Naive thymus-derived CD4-positive, alpha-beta T cell (primary cell): ENCODE measurements around the gene SHB. TPM values are rescaled to one million over a fixed set of nuclear protein-coding genes. Genes with fewer than 3 reads are reported as not detected.

ENCODE experiments used
- ATAC-seq: fragments of 150-1000 bp; cut with Tn5 transposase; 2 replicates; pipeline ENCODE4 v1.10.0; 2021; ENCODE audit warnings: mild to moderate bottlenecking, moderate library complexity
- CTCF ChIA-PET: fragments of 350-600 bp; sonication (Branson Sonifier 250); formaldehyde crosslinking; loops from one replicate; lab custom pipeline; 2021; ENCODE audit warnings: antibody characterized with exemption; lab: Charles Lee
- POLR2A ChIA-PET: fragments of 350-600 bp; sonication (Branson Sonifier 250); formaldehyde crosslinking; loops from one replicate; lab custom pipeline; 2021; ENCODE audit warnings: antibody characterized with exemption, inconsistent platforms; lab: Charles Lee
- DNase-seq, 9 donors: peaks; one replicate each; pipeline versions ENCODE4 v3.0.0 to v3.0.0-alpha.2; 2020 to 2022; ENCODE audit warnings: mixed read lengths in 1 of 9
- H3K27ac ChIP-seq: one replicate; pipeline ENCODE4 v1.7.0; 2013; ENCODE audit warnings: mild to moderate bottlenecking, low read depth, low read length, moderate library complexity
- H3K27me3 ChIP-seq, 2 donors: one replicate each; pipeline ENCODE4 v1.7.0; 2013; ENCODE audit warnings: low read length in 2 of 2, mild to moderate bottlenecking in 2 of 2, moderate library complexity in 2 of 2; ENCODE audit not compliant: control insufficient read depth in 2 of 2, insufficient read depth in 2 of 2
- H3K36me3 ChIP-seq, 3 experiments: 1 replicate in 2 of 3; 2 replicates in 1 of 3; pipeline ENCODE4 v1.7.0; 2013; ENCODE audit warnings: low read length in 3 of 3, mild to moderate bottlenecking in 3 of 3, moderate library complexity in 1 of 3; ENCODE audit not compliant: insufficient read depth in 3 of 3, control insufficient read depth in 2 of 3
- H3K4me1 ChIP-seq, 2 donors: one replicate each; pipeline ENCODE4 v1.7.0; 2013; ENCODE audit warnings: low read length in 2 of 2, mild to moderate bottlenecking in 2 of 2, moderate library complexity in 1 of 2; ENCODE audit not compliant: control insufficient read depth in 2 of 2, insufficient read depth in 2 of 2
- H3K4me3 ChIP-seq: 2 replicates; pipeline ENCODE4 v1.7.0; 2013; ENCODE audit warnings: mild to moderate bottlenecking, low read length
- H3K9me3 ChIP-seq, 3 experiments: 1 replicate in 2 of 3; 2 replicates in 1 of 3; pipeline ENCODE4 v1.7.0; 2013; ENCODE audit warnings: low read length in 3 of 3; ENCODE audit not compliant: control insufficient read depth in 2 of 3
- H3K27ac Mint-ChIP-seq, 9 donors: one replicate each; pipeline ENCODE4 v1.8.0; 2020 to 2022; ENCODE audit warnings: mixed read lengths in 9 of 9, mild to moderate bottlenecking in 8 of 9, moderate library complexity in 5 of 9, inconsistent platforms in 2 of 9
- H3K27me3 Mint-ChIP-seq, 5 donors: one replicate each; pipeline ENCODE4 v1.8.0; 2021 to 2022; ENCODE audit warnings: mixed read lengths in 5 of 5, mild to moderate bottlenecking in 1 of 5
- H3K36me3 Mint-ChIP-seq, 5 donors: one replicate each; pipeline ENCODE4 v1.8.0; 2020 to 2022; ENCODE audit warnings: mixed read lengths in 5 of 5, mild to moderate bottlenecking in 3 of 5, inconsistent platforms in 1 of 5
- H3K4me1 Mint-ChIP-seq, 7 donors: one replicate each; pipeline ENCODE4 v1.8.0; 2020 to 2022; ENCODE audit warnings: mixed read lengths in 7 of 7, mild to moderate bottlenecking in 3 of 7, inconsistent platforms in 1 of 7
- H3K4me3 Mint-ChIP-seq, 10 donors: one replicate each; pipeline ENCODE4 v1.8.0; 2020 to 2022; ENCODE audit warnings: mild to moderate bottlenecking in 10 of 10, mixed read lengths in 10 of 10, moderate library complexity in 6 of 10, inconsistent platforms in 2 of 10
- H3K9me3 Mint-ChIP-seq, 11 donors: one replicate each; pipeline ENCODE4 v1.8.0; 2020 to 2022; ENCODE audit warnings: mixed read lengths in 11 of 11, mild to moderate bottlenecking in 4 of 11, inconsistent platforms in 1 of 11, moderate library complexity in 1 of 11
- intact Hi-C, 2 donors: fragments of 100-400 bp; cut with micrococcal nuclease; formaldehyde crosslinking; loops; one replicate each; pipeline ENCODE4 v1.15.1; 2023
- polyA plus RNA-seq, 2 donors: library from polyadenylated mRNA; unstranded; fragments of 300-500 nt; fragmentation: Illumina TruSeq; gene quantifications; one replicate each; pipeline ENCODE4 v1.2.3, GENCODE V29; 2021
- total RNA-seq, 6 experiments: library from RNA in 5 of 6; stranded (reverse) in 5 of 6; gene quantifications; 1 replicate in 5 of 6; 2 replicates in 1 of 6; pipeline ENCODE4 v1.2.3 and lab custom pipeline; 2021 to 2026

SHB gene
- total and polyA plus RNA-seq, 7 experiments from 2014 or later = 0.15 to 2.0 (median 0.68) TPM

DNA sequence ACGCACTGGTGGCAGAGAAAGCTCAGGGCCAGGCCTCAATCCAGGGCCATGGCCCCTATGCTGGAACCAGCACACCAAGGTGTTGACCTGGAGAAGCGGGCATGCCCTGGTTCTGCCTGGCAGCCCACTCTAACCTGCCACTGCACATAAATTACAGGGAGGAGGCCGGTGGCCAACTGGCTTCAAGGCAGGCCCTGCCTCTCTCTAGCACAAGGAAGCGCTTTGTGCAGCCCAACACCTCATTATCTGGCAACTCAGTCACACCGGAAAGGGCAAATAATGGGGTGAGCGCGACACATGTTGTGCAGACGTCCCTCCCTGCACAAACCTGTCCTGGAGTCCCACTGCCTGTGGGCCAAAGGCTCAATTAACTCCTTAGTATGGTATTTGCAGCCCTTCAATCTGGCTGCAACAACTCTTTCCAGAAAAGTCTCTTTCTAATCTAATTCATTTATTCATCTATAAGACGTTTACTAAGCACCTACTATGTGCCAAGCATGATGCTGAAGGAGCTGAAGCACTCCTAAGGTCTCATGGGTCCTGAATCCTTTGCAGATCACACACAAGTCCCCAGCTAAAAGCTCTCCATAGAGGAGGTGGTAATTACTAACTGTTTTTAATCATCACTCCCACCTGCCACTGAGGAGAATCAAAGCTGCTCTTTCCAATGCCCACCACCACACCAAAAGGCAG lies 24.9 kb downstream of the SHB start:
- Histone ChIP-seq H3K27ac (no peak overlapping the region), H3K4me1 (no peaks in the 10 kb centered on the region), H3K36me3 (no peaks in the 10 kb centered on the region), H3K9me3 (no peaks in the 10 kb centered on the region), H3K4me3 (no peak overlapping the region), H3K27me3 (no peaks in the 10 kb centered on the region)
- intact Hi-C loops = no loop called here
- no peak overlapping the region for H3K27ac Mint-ChIP-seq
- ATAC-seq (no peak), DNase-seq (no peak)
- ChIA-PET CTCF (no interaction called here), POLR2A (no interaction called here)
- H3K9me3 Mint-ChIP-seq = no peaks in the 10 kb centered on the region
- no peaks in the 10 kb centered on the region for H3K27me3 Mint-ChIP-seq
- no peak overlapping the region for H3K4me3 Mint-ChIP-seq
- no peaks in the 10 kb centered on the region for H3K36me3 Mint-ChIP-seq
- peaks cover 0 to 10% (median 8%) of the 10 kb centered on the region in 7 donors for H3K4me1 Mint-ChIP-seq

GRCh38 chr9:38042626-38043357 lies 26.2 kb downstream of the SHB start:
- DNase-seq (no peak), ATAC-seq (no peak)
- no peaks in the 10 kb centered on the region for H3K36me3 ChIP-seq
- CTCF ChIA-PET = no interaction called here
- H3K27me3 ChIP-seq = no peaks in the 10 kb centered on the region
- Mint-ChIP-seq H3K4me3 (no peak overlapping the region), H3K27me3 (peaks cover 0 to 3% (median 0%) of the 10 kb centered on the region in 5 donors), H3K9me3 (no peaks in the 10 kb centered on the region), H3K4me1 (peaks cover 0 to 7% (median 6%) of the 10 kb centered on the region in 7 donors), H3K27ac (no peak overlapping the region), H3K36me3 (no peaks in the 10 kb centered on the region)
- POLR2A ChIA-PET = no interaction called here
- intact Hi-C loops = no loop called here
- no peaks in the 10 kb centered on the region for H3K9me3 ChIP-seq
- no peak overlapping the region for H3K27ac ChIP-seq
- no peak overlapping the region for H3K4me3 ChIP-seq
- no peaks in the 10 kb centered on the region for H3K4me1 ChIP-seq

GRCh38 chr9:38041564-38042243 lies 27.3 kb downstream of the SHB start:
- H3K36me3 Mint-ChIP-seq = no peaks in the 10 kb centered on the region
- intact Hi-C loops = no loop called here
- H3K4me1 ChIP-seq = no peaks in the 10 kb centered on the region
- peaks cover 0 to 3% (median 0%) of the 10 kb centered on the region in 5 donors for H3K27me3 Mint-ChIP-seq
- ChIA-PET CTCF (no interaction called here), POLR2A (no interaction called here)
- no peak overlapping the region for H3K27ac ChIP-seq
- no peak overlapping the region for H3K27ac Mint-ChIP-seq
- no peak overlapping the region for H3K4me3 Mint-ChIP-seq
- H3K4me3 ChIP-seq = no peak overlapping the region
- no peaks in the 10 kb centered on the region for H3K27me3 ChIP-seq
- no peaks in the 10 kb centered on the region for H3K36me3 ChIP-seq
- no peaks in the 10 kb centered on the region for H3K9me3 ChIP-seq
- H3K9me3 Mint-ChIP-seq = no peaks in the 10 kb centered on the region
- DNase-seq = no peak
- no peak for ATAC-seq
- H3K4me1 Mint-ChIP-seq = no peaks in the 10 kb centered on the region

GRCh38 chr9:38039907-38040682 lies 28.9 kb downstream of the SHB start:
- CTCF ChIA-PET = no interaction called here

DNA sequence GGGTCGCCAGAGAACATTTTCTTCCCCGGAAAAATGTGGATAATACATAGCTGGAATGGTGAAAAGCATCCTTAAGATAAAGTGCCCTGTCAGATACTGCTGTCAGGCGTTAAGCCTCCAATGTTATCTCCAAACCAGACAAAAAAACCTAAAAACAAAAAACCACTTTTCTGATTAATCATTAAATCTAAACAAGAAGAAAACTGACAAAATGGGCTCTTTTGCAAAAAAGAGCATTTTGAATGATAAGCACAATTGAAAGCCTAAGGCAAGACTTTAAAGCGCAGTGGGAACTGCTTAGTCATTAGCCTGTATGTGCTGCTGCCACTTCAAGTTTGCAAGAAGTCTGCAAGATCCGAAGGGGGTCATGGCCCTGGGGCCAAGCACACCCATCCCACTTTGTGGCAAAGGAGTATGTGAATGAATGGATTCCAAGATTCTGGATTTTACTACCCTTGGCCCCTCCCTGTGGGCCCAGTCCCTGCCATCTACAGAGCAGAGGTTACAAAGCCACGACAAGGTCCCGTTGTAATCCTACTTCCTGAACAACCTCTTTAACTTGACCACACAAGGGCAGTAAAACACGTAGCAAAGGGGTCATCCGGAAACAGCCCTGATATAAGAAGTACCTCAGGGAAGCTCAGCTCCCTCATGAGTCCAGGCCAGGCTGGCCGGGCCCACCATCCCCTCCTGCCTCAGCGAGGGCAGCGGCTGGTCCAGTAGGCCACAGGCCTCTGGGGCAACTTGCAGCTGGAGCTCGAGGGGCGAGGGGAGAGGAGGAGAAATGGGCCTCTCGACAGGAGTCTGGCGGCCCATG lies 29.7 kb downstream of the SHB start:
- Mint-ChIP-seq H3K36me3 (no peaks in the 10 kb centered on the region), H3K4me1 (peaks cover 0 to 2% (median 0%) of the 10 kb centered on the region in 7 donors), H3K27ac (peak overlapping the region in 1 of 9 donors; percentile 10), H3K4me3 (no peak overlapping the region), H3K27me3 (peaks cover 0 to 3% (median 0%) of the 10 kb centered on the region in 5 donors), H3K9me3 (no peaks in the 10 kb centered on the region)
- Histone ChIP-seq H3K36me3 (no peaks in the 10 kb centered on the region), H3K4me1 (no peaks in the 10 kb centered on the region), H3K9me3 (no peaks in the 10 kb centered on the region), H3K27ac (no peak overlapping the region), H3K4me3 (no peak overlapping the region), H3K27me3 (no peaks in the 10 kb centered on the region)
- POLR2A ChIA-PET = no interaction called here
- ATAC-seq (peak; percentile 55), DNase-seq (no peak)
- intact Hi-C loops = no loop called here
- CTCF ChIA-PET = no interaction called here

More at GRCh38 chr9:38039907-38040682, 28.9 kb downstream of the SHB start:
- H3K9me3 ChIP-seq = no peaks in the 10 kb centered on the region
- DNase-seq (no peak), ATAC-seq (no peak)
- no peak overlapping the region for H3K27ac ChIP-seq
- no peak overlapping the region for H3K4me3 Mint-ChIP-seq
- H3K36me3 ChIP-seq = no peaks in the 10 kb centered on the region
- POLR2A ChIA-PET = no interaction called here
- intact Hi-C loops = no loop called here
- peaks cover 0 to 3% (median 0%) of the 10 kb centered on the region in 5 donors for H3K27me3 Mint-ChIP-seq
- H3K27ac Mint-ChIP-seq = no peak overlapping the region
- no peaks in the 10 kb centered on the region for H3K4me1 ChIP-seq
- no peaks in the 10 kb centered on the region for H3K27me3 ChIP-seq
- peaks cover 0 to 2% (median 0%) of the 10 kb centered on the region in 7 donors for H3K4me1 Mint-ChIP-seq
- no peaks in the 10 kb centered on the region for H3K9me3 Mint-ChIP-seq
- H3K4me3 ChIP-seq = no peak overlapping the region
- no peaks in the 10 kb centered on the region for H3K36me3 Mint-ChIP-seq
